Erythroblast (primary cell): ENCODE data around the gene LSM5.

ENCODE experiments used
- GATA1 ChIP-seq: IDR thresholded peaks from 2 replicates; pipeline ENCODE4 v1.6.1; 2011; ENCODE audit warnings: low read depth, mild to moderate bottlenecking, control low read depth, low read length, moderate library complexity
- POLR2A ChIP-seq: IDR thresholded peaks from 2 replicates; pipeline ENCODE4 v1.6.1; 2011; ENCODE audit warnings: mild to moderate bottlenecking, low read length

DNA sequence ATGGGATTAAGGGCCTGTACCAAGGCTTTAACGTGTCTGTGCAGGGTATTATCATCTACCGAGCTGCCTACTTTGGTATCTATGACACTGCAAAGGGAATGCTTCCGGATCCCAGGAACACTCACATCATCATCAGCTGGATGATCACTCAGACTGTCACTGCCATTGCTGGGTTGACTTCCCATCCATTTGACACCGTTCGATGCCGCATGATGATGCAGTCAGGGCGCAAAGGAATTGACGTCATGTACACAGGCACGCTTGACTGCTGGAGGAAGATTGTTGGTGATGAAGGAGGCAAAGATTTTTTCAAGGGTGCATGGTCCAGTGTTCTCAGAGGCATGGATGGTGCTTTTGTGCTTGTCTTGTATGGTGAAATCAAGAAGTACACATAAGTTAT lies 18.2 kb downstream of the LSM5 start:
- TF ChIP-seq POLR2A (no peak), GATA1 (no peak)
